ENCODE results near the gene FAM98C. TPM values are rescaled to one million over a fixed set of nuclear protein-coding genes. Genes with fewer than 3 reads are reported as not detected.
"Not testable (repeated sequence)": the region's sequence is repeated elsewhere in the genome, so short reads cannot be mapped to it uniquely, and the experiment has no call there.

Gene FAM98C
- total RNA-seq, 1 donor from 2014 or later = 4.0 TPM

- no peak for DNase-seq (ENCODE audit: low read depth in 2 of 2)
These were observed 7.3 kb upstream of the FAM98C start for GRCh38 chr19:38395381-38396114.

DNA sequence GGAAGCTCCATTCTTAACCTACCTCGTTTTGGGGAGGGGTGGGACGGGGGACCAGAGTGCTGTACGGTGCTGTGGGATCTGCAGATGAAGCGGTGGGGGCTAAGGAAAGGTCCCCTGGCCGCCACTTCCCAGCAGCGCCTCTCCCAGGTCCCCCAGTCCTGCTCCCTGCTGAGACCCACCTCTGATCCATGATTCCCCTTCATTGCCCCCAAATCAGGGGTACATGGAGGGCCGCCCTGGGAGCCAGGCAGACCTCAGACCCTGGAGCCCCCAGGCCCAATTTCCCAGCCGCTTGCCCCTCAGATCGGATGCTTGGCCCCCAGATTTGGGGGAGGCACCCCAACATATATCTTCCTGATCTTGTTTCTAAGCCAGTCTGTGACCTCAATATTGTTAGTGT is 3.8 kb upstream of the FAM98C start:
- no peak for DNase-seq (ENCODE audit: low read depth in 2 of 2)

DNA sequence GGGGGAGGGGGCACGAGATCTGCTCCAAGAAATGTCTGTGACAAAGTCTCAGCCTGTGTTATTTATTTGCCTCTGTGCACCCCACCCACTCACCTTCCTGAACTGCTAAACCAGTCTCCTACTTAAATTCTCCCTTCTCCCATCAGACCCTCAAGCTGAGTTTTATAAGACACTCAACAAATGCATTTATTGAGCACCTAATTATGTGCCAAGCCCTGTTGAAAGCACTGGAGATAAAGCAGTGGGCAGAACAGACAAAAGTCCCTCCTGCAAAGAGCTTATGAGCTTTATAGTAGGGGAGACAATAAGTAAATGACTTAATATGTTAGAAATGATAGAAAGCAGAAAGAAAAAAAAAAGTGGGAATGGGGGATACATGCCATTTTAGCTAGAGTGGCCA is 3.4 kb upstream of the FAM98C start:
- DNase-seq (ENCODE audit: low read depth in 2 of 2) = no peak

DNA sequence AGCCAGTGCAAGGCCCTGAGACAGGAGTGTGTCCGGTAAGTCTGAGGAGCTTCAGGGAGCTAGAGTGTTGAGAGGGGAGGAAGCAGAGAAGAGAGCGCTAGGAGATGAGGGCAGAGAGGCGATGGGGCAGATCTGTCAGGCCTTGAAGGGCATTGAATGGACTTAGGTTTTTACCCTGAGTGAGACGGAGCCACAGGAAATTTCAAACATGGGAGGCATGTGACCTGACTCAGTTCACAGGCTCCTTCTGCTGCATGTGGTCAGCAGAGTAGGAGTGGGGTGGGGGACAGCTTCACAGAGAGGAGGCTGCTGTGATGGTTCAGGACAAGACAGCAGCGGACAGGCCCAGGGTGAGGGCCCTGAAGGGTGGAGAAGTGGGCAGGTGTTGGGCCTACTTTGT is 2.5 kb upstream of the FAM98C start:
- DNase-seq (ENCODE audit: low read depth in 2 of 2) = no peak

DNA sequence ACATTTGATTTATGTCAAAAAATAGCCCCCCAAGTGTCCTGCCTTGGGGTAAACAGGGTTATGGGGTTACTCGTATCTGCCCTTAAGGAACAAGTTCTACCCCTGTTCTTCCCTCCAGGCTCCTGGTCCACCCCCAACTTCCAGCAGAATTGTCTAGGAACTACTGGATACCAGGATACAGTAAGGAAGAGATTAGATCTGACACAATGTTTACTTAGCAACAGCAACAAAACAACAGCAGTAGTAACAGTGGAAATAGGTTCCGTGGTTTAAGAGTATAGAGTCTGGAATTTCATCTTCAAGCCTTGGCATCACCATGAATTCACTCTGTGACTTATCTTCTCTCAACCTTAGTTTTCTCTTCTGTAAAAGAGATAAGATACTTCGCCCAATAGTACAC is 1.7 kb upstream of the FAM98C start:
- DNase-seq (ENCODE audit: low read depth in 2 of 2) = peak; percentile 45 to 72

DNA sequence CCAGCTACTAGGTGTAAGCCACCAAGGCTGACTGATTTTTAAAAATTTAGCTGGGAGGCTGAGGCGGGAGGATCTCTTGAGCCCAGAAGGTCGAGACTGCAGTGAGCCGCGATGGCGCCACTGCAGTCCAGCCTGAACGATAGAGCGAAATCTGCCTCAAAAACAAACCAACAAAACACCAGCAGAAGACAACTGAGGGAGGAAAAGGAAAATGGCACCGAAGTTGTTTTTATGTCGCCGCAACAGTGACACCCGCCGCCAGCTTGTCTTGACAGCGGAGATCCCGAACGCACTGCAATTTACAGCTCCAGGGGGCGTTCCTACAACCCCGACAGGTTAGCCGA is 298 bp upstream of the FAM98C start:
- DNase-seq (ENCODE audit: low read depth in 2 of 2) = no peak

GRCh38 chr19:38404858-38405257 is 2.0 kb downstream of the FAM98C start:
- DNase-seq (ENCODE audit: low read depth in 2 of 2) = no peak

- no peak for DNase-seq (ENCODE audit: low read depth in 2 of 2)
These were observed 2.4 kb downstream of the FAM98C start for GRCh38 chr19:38405276-38405675.

DNA sequence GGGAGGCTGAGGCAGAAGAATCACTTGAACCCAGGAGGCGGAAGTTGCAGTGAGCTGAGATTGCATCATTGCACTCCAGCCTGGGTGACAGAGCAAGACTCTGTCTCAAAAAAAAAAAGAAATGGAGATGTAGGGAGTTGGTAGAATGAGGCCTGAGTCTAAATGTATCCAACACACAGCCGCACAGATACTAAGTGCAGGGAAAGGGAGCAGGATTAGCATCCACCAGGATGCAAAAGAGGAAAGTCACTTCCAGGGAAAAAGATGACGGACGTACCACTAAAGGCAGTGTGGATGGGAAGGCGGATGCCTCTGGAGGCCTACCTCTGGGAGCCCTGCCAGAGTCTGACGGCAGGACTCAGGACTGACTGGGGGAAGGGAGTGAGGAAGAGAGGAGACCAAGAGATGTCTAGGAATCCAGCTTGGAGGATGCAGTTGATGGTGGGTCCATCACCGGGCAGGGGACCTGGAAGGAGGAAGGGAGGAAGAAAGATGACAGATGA is 6.8 kb downstream of the FAM98C start:
- peak in 1 of 2 donors; percentile 32 for DNase-seq (ENCODE audit: low read depth in 2 of 2)

DNA sequence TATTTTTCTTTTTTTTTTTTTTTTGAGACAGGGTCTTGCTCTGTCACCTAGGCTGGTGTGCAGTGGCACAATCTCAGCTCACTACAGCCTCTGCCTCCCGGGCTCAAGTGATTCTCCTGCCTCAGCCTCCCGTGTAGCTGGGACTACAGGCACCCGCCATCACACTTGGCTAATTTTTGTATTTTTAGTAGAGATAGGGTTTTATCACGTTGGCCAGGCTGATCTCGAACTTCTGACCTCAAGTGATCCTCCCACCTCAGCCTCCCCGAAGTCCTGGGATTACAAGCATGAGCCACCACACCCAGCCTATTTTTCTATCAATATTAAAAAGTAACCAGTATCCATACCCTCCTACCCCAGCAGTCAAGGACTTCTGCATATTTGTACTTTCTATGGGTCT is 7.5 kb downstream of the FAM98C start:
- DNase-seq (ENCODE audit: low read depth in 2 of 2) = not testable (repeated sequence)

DNA sequence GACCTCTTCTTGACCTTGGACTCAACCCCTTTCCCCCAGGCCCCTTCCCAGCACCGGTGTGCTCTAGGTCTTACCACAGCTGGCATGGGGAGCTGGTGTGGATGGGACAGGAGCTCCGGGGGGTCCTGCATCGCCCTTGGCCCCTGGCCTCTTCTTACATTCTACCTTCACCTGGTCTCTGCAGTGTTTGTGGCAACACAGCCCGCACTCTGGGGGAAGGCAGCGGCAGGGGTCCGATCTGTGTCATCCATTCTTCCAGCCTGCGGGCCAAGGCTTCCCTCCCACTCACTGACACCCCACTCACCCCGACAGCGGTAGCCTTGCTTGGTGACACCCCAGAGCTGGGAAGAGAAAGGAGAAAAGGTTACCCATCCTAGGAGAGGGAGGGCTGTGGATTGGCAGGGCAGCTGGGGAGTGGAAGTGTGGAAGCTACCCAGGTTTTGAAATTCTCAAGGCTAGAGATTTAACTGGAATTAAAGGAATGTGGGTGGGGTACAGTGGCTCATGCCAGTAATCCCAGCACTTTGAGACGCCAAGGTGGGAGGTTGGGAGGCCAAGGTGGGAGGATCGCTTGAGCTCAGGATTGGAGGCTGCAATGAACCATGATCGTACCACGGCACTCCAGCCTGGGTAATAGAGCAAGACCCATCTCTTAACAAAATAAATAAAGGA is 8.3 kb downstream of the FAM98C start:
- no peak for DNase-seq (ENCODE audit: low read depth in 2 of 2)

GRCh38 chr19:38411898-38412297 is 9.0 kb downstream of the FAM98C start:
- not testable (repeated sequence) for DNase-seq (ENCODE audit: low read depth in 2 of 2)

GRCh38 chr19:38412491-38412890 is 9.6 kb downstream of the FAM98C start:
- DNase-seq (ENCODE audit: low read depth in 2 of 2) = no peak

DNA sequence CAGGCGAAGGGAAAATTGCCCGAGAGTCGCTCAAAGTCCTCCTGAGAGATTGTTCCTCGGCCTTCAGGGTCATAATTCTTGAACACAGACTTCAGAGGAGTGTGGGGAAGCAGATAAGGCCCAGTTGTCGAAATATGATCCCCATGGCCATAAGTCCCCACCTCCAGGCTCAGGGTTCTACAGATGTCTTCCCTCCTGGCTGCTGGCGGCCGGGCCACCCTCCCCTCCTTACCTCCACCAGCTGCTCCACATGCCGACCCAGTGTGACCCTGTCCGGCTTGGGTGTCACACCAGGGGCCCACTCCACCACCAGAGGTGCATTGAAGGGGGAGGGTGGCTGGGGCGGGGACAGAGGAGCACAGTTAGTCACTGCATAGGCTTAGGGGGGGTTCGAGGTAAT is 10.1 kb downstream of the FAM98C start:
- DNase-seq (ENCODE audit: low read depth in 2 of 2) = no peak

GRCh38 chr19:38413416-38413815 is 10.5 kb downstream of the FAM98C start:
- DNase-seq (ENCODE audit: low read depth in 2 of 2) = no peak

DNA sequence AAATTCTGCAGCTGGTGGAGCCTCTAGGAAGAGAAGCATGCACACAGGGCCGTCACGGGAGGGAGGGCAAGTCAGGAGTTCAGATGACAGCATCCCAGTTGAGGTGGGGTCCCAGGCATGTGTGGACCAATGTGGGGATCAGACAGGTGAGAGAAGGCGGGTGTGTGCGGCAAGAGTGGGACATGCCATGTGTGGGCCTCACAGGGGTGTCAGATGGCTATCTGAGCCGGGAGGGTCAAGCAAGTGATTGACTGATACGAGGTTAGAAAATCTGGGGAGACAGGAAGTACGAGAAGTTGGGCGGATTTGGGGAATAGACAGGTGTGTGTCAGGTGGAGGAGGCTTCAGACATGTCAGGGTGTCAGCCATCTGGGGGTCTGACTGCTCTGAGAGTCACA is 14.3 kb downstream of the FAM98C start:
- no peak for DNase-seq (ENCODE audit: low read depth in 2 of 2)

- DNase-seq (ENCODE audit: low read depth in 2 of 2) = peak in 1 of 2 donors; percentile 32
These were observed 14.9 kb downstream of the FAM98C start for GRCh38 chr19:38417544-38418506.

DNA sequence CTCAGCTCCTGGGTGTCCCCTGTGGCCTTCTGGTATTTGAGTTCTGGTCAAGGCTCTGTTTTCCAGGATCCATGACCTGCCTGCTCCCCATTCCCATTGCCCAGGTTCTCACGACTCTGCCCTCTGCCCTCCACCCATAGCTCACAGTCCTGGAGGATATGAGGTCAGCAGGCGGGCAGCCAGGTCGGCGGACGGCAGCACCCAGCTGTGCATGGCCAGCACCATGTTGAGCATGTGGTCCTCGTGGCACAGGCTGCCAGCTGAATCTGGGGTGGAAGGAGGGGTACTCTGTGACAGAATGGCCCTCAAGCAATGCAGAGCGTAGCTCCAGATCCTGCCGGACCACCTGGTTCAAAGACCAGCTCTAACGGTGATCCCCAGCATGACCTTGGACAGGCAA is 18.0 kb downstream of the FAM98C start:
- no peak for DNase-seq (ENCODE audit: low read depth in 2 of 2)

DNA sequence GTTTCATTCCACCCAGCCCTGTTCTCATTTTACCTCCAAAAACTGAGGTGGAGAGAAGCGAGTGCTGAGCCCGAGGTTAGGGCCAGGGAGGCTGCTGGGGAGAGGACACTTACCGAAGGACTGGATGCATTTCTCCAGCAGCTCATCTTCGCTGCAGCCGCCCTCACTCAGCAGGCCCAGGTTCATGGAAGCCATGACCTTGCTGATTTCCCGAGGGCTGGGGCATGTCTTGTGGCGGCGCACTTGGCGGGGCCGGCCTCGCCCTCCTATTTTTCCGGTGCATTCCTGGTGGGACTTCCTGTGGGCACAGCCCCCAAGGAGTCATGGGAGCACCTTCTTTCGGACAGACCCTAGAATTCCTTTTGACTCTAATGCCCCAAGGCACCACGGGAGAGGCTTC is 19.0 kb downstream of the FAM98C start:
- DNase-seq (ENCODE audit: low read depth in 2 of 2) = no peak

DNA sequence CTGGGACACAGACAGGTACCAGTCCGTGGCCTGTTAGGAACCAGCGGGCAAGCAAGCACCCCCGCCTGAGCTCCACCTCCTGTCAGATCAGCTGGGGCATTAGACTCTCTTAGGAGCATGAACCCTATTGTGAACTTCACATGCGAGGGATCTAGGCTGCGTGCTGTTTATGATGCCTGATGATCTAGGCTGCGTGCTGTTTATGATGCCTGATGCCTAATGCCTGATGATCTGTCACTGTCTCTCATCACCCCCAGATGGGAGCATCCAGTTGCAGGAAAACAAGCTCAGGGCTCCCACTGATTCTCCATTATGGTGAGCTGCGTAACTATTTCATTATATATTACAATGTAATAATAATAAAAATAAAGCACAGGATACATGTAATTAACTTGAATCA is 19.5 kb downstream of the FAM98C start:
- no peak for DNase-seq (ENCODE audit: low read depth in 2 of 2)

GRCh38 chr19:38424272-38424671 is 21.4 kb downstream of the FAM98C start:
- DNase-seq (ENCODE audit: low read depth in 2 of 2) = no peak

- no peak for DNase-seq (ENCODE audit: low read depth in 2 of 2)
These were observed 22.4 kb downstream of the FAM98C start for GRCh38 chr19:38425222-38425809.
